Activated gamma-delta T cell treated with Interleukin-2 at 50 U/mL for 16 hours (primary cell): ENCODE results near the gene YWHAE.
"Not testable (repeated sequence)": the region's sequence is repeated elsewhere in the genome, so short reads cannot be mapped to it uniquely, and the experiment has no call there.

ENCODE experiments used
- DNase-seq: peaks from one replicate; pipeline ENCODE4 v3.0.0-alpha.2; 2020

YWHAE gene

GRCh38 chr17:1412185-1413110, 12.4 kb upstream of the YWHAE start:
- no peak for DNase-seq

DNA sequence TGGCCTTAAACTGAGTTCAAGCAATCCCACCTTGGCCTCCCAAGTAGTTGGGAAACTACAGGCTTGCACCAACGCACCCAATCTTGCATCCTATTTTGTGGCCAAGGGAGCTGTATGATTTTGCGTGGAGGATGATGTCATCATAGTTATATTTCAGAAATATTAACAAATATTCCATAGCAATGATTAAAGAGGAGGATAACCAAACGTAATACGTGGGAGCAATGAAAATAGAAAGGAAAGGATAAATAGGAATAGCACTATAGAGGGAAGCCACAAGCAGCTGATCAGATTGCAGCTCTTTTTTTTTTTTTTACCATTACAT, 2.2 kb upstream of the YWHAE start:
- DNase-seq = no peak

GRCh38 chr17:1398931-1399678, 917 bp downstream of the YWHAE start:
- no peak for DNase-seq

DNA sequence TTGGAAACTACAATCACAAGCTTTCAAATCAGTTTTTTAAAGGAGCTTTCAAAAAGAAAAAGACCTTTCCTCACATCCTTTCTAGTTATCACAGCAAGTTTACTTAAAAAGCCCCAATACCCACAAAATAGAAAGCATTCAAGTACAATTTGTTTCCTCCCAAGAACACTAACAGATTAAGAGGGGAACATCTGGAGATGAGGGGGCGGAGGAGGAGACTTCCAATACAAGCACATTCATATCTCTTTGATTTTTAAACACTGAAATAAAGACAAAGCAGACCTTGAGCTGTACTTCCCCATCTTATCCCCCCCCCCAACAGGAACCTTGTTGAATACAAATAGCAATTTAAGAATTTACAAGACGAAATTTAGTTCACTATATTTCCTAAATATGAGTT, 2.0 kb downstream of the YWHAE start:
- DNase-seq = no peak

- DNase-seq = not testable (repeated sequence)
Measured at GRCh38 chr17:1395876-1396665, 4.0 kb downstream of the YWHAE start.

DNA sequence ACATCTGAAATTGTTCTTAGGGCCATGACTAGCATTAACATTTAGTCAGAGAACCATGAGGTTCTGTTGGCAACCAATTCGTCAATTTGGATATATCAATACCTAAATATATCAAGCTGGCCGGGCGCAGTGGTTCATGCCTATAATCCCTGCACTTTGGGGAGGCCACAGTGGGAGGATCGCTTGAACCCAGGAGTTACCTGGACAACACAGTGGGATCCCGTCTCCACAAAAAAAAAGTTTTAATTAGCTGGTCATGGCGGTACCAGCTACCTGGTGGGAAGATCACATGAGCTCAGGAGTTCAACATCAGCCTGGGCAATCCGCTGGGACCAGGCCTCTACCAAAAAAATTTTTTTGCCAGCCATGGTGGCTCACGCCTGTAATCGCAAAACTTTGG, 8.4 kb downstream of the YWHAE start:
- DNase-seq = no peak

DNA sequence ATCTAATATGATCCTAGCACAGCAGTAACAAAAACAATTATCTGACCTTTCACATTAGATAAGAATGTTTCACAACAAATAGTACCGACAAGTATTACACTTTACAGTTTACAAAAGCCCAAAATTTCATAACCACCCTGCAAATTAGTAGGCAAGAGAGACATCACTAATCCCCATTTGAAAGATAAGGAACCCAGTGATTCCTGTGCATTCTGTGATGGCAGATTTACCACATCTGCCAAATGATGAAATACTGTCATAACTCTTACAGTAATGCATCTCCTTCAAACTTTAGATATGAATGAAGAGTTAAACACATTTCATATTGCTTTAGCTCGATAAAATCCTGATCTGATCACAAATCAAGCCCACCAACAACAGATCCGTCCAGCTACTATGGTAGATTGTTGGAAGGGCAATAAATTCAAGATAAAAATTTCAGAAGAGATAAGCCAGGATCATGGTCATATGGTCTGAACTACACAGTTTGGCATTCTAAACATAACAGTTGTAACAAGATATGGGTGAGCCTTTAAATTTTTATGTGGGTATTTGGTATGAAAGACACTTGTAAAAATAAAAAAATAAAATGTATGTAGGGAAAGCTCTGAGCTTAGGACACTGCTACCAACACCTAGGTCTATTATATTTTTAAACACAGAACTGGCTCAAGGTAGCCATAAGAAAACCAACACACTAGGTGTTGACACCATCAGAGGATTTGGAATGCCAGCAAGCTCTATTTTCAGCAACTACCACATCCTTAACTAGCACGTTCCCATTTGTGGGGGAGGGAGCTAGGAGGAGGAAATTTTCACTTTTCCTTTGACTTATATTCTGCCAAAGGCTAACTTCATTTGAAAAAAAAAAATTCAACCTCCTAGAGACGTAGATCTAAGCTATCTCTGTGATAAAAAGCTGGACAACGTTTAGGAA, 9.3 kb downstream of the YWHAE start:
- no peak for DNase-seq

- DNase-seq = not testable (repeated sequence)
Measured at GRCh38 chr17:1387490-1388227, 12.4 kb downstream of the YWHAE start.

DNA sequence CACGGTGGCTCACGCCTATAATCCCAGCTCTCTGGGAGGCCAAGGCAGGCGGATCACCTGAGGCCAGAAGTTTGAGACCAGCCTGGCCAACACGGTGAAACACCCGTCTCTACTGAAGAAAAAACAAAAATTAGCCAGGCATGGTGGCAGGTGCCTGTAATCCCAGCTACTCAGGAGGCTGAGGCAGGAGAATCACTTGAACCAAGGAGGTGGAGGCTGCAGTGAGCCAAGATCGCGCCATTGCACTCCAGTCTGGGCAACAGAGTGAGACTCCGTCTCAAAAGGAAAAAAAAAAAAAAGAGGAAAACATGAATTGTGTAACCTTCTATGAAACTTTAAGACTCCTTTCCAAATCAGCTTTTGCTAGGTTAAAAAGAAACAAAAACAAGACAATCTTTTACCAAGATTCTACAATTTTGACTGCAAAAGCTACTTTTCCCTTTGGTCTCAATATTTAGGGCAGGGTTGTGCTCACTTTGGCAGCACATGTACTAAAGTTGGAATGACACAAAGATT, 13.3 kb downstream of the YWHAE start:
- not testable (repeated sequence) for DNase-seq

DNA sequence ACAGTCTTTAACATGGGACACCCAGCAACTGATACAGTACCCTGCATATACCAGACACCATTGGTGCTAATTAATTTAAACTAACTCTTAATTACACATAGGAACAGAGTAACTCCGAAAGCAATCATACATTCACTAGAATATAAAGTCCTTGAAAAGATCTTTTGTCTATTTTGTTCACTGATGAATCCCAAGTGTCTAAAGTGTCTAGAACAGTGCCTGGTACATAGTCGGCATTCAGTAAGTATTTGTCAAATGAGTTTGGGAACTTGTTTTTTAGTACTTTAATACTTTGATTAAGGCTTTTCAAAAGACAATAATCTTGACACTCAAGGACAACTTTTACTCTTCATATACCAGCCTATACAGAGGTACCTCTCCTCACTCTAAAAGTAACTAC, 13.8 kb downstream of the YWHAE start:
- no peak for DNase-seq

- no peak for DNase-seq
Measured at GRCh38 chr17:1385861-1386260, 14.2 kb downstream of the YWHAE start.

- DNase-seq = no peak
Measured at GRCh38 chr17:1384905-1385435, 15.1 kb downstream of the YWHAE start.

GRCh38 chr17:1379930-1380313, 20.1 kb downstream of the YWHAE start:
- no peak for DNase-seq

DNA sequence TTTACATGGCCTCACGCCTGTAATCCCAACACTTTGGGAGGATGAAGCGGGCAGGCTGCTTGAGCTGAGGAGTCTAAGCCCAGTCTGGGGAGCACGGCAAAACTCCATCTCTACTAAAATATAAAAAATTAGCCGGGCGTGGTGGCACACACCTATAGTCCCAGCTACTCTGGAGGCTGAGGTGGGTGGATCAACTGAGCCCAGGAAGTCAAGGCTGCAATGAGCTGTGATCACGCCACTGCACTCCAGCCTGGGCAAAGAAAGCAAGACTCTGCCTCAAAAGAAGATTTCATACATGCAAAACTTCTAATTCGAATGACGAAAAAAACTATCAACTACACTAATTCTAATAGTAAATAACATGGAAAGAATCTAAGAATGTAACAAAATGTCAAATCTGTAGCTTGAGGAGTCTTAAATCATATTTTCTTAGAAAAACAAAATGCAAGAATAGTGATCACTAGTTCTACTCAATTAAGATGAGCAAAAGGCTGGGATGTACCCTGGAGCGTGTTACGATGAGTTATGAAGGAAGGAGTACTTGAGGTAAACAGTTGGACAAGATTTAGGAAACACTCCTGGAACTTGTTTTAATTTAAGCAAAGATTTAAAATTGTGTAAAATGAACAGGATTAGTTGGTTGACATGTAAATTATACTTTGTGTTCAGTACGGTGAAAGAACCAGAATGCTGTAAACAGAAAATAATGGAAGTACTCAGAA, 20.7 kb downstream of the YWHAE start:
- no peak for DNase-seq

DNA sequence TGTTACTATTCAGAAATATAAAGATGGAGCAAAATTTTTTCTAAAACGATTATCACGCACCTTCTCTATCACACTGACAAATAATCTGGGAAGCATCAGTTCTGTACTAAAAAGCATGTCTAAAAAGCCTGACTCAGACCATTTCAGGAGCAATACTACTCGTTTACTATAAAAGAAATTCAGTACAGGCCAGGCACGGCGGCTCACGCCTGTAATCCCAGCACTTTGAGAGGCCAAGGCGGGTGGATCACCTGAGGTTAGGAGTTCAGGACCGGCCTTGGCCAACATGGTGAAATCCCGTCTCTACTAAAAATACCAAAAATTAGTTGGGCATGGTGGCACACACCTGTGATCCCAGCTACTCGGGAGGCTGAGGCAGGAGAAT, 21.6 kb downstream of the YWHAE start:
- DNase-seq = not testable (repeated sequence)

GRCh38 chr17:1377334-1377733, 22.7 kb downstream of the YWHAE start:
- DNase-seq = no peak

GRCh38 chr17:1376061-1376460, 24.0 kb downstream of the YWHAE start:
- DNase-seq = no peak

DNA sequence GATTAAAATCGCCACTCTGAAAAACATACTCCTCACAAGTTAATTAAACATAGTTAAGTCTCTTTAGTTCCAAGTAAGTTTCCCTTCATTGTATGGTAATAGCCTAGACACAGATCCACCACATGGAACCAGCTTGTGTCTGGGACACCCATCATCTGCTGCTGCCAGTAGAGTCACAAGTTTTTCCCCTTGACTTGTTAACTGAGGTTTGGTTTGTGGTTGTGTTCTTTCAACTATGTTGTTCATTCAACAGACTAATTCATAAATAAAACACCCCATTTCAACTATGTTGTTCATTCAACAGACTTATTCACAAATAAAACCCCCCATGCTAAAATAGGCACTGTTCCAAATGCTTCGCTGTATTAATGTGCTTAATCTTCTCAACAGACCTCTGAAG, 24.4 kb downstream of the YWHAE start:
- DNase-seq = peak; percentile 10

GRCh38 chr17:1374431-1375177, 25.4 kb downstream of the YWHAE start:
- DNase-seq = no peak
